GM04504 (cell line): ENCODE results near the gene AAK1.

Experiments used
- DNase-seq: peaks from one replicate; pipeline ENCODE4 v3.0.0-alpha.2; 2012; ENCODE audit warnings: low read depth

Gene AAK1

GRCh38 chr2:69489793-69490192 lies 153.7 kb downstream of the AAK1 start:
- DNase-seq: no peak

GRCh38 chr2:69483696-69484095 lies 159.8 kb downstream of the AAK1 start:
- DNase-seq: no peak

DNA sequence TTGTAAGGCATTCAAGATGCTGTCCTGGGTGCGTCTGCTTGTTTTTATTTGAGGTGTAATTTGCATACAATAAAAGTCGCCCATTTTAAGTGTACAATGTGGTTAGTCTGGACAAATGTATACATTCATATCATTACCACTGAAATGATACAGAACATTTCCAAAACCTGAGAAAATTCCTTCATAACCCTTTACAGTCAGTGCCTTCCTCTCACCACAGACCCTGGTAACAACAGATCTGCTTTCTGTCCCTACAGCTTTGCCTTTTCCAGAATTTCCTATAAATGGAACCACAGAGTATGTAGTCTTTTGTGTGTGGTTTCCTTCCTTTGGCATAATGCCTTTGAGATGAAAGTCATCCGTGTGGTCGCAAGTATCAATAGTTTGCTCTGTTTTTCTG lies 160.5 kb downstream of the AAK1 start:
- DNase-seq: no peak

DNA sequence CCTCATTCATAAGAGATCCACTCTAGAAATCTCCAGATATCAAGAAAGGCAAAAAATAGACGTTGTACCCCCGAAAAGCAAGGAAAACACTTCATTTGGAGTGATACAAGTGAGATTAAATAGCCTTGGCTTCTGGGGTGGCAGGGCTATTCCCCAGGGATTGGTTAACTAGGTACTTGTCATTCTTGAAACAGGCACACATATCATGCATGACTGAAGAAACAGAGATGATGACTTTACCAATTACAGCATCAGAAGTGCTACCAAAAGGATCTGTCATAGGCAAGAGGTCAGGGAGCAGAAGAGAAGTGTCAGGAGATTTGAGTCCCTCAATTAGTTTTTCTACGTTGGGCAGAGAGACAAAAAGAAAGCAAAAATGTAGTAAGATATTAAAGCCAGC lies 161.1 kb downstream of the AAK1 start:
- DNase-seq: no peak

GRCh38 chr2:69481421-69481820 lies 162.1 kb downstream of the AAK1 start:
- DNase-seq: no peak

- no peak for DNase-seq
These were observed 165.9 kb downstream of the AAK1 start for GRCh38 chr2:69477627-69478026.

- DNase-seq: no peak
These were observed 168.9 kb downstream of the AAK1 start for GRCh38 chr2:69474688-69475087.

GRCh38 chr2:69471793-69472192 lies 171.7 kb downstream of the AAK1 start:
- DNase-seq: no peak

DNA sequence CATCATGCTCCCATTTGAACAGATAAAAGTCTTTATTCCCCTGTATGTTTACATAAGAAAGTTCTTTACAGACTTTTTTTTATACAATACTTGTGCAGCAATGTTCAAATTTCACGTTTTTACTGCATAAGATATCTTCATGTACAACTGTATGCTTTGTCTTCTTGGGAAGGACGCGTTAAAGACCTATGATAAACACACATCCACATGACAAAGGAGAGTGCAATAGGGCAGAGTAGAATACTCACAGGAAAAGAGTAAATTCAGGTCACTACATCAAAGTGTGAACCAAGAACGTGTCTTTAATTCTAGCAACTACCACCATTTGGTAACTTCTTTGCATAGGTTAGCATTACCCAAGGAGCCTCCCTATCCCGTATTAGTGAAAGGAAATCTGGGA lies 172.6 kb downstream of the AAK1 start:
- no peak for DNase-seq

DNA sequence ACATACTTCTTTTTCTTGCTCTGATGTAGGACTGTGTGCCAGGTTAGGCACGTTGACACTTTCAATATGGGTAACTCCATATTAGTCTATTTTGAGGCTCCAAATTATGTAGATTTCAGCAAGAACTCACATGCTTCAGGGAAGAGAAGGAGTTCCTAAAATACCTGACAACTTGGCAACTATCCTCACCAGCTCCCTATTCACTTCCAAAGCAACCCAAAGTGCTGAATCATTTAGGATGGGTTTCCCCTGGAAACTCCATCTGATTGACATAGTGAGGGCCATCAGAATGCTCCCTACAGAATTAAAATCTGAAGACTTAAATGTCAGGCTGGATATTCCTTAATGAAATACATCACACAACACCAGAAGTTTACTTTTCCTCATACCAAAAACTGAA lies 173.8 kb downstream of the AAK1 start:
- DNase-seq: no peak

- DNase-seq: no peak
These were observed 174.2 kb downstream of the AAK1 start for GRCh38 chr2:69469375-69469774.

DNA sequence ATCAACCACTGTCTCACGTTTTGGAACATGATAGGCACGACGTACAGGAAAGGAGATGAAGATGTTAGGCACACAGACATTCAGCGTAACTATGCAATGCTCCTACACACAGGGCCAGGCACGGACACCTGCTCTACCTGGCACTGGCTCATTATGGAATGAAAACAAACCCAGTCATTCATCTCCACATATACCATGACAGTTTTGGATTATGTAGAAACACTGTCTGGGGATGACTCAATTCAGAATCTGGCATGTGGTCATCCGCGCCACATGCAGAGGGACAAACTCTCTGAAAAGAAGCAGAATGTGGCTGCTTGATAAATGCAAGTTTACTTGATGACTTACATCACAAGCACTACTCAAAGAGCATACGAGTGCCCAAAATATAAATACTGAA lies 176.8 kb downstream of the AAK1 start:
- no peak for DNase-seq

- DNase-seq: no peak
These were observed 177.8 kb downstream of the AAK1 start for GRCh38 chr2:69465513-69466456.

GRCh38 chr2:69464575-69464974 lies 179.0 kb downstream of the AAK1 start:
- no peak for DNase-seq

DNA sequence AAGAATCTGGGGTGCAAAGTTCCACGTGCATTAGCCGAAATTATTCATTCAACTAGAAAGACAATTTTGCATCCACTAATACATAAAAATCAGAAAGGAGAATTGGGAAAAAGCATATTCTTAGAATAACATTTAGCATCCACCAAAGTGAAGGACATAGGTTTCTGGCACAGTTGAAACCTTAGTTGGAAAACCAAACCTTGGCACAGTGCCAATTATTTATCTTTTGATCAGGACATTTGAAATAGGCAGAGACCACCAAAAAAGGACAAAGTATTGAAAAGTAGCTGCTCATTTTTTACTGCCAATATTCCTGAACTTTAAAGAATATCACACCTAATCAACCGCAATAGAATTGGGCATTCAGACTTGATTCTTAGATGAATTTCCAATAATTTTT lies 180.8 kb downstream of the AAK1 start:
- DNase-seq: no peak

DNA sequence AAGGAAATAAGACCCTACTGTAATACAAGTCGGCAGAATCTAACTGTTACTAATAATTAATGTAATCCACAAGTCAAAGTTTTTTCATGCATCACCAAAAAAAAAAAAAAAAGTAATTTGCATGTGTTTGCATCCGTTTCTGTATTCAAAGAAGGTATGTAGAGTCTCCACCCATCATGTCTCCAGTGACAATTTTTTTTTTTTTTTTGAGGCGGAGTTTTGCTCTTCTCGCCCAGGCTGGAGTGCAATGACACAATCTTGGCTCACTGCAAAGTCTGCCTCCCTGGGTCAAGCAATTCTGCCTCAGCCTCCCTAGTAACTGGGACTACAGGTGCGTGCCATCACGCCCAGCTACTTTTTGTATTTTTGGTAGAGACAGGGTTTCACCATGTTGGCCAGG lies 182.1 kb downstream of the AAK1 start:
- no peak for DNase-seq

DNA sequence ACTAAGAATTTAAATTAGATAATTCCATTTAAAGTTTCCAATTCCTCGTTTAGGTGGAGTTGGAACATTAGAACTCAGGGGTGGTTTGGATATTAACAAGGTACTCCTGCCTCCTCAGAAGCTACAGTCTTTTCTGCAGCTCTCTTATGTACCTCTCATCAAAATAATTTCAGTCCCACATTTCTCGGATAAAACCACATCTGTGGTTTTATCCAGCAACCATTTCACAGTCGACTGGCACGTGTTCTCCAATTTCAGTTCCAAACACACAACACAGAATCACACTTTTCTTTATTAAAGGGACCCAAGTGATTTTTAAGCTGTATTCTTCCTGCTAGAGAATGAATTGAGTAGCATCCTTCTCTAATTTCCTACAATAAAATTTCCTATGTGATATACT lies 183.6 kb downstream of the AAK1 start:
- no peak for DNase-seq

GRCh38 chr2:69456950-69457445 lies 186.5 kb downstream of the AAK1 start:
- no peak for DNase-seq

DNA sequence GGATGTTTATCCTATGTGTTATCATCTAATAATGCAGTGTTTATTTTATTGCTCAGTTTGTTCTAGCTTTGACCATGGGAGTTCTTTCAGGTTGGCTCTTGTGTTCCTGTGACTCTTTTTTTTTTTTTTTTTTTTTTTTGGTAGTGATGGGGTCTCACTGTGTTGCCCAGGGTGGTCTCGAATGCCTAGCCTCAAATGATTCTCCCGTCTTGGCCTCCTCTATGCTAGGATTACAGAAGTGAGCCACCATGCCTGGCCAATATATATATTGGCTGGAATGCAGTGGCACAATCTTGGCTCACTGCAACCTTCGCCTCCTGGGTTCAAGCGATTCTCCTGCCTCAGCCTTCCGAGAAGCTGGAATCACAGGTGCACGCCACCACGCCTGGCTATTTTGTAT lies 187.4 kb downstream of the AAK1 start:
- DNase-seq: no peak

GRCh38 chr2:69454976-69455375 lies 188.6 kb downstream of the AAK1 start:
- DNase-seq: no peak

DNA sequence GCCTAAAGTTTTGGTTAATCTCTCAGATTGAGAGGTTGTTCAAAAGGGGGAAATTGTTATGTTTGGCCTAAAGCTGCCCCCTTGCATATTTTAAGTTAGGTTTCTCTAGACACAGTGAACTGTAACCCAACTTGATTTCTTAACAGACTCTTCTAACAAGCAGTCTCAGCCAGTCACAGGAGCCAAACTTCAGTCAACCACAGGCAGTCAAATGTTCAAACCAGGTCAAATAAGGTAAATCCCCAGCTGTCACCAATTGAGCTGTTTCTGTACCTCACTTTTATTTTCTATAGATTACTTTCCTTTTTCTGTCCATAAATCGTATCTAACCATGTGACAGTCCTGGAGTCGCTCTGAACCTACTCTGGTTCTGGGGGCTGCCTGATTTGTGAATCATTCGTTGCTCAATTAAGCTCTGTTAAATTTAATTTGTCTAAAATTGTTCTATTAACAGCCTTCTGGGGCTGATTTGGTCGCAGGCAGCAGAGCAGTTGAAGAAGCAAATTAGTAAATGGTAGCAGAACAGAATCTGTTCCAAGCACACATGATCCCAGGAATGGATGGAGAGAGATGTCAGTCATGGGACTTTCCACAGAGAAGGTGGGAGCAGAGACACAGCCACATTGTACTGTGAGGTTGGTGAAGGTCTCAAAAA lies 189.9 kb downstream of the AAK1 start:
- no peak for DNase-seq

DNA sequence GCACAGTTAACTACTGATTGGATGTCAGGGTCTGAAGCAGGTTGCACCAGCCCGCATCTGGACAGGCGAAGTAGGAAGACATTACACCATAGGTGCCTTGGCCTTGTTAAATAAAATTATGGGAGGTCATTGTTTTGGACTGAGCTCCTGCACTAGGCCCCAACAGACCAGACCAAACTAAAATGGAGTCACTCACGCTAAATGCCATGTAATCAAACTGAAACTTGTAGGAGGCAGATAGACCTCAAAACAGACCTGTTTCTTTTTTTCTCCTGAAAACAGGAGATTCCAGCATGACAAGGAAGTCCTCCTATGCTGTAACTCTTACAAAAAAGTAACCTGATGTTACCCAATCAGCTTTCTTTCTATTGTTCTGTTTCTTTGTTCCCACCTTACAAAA lies 190.9 kb downstream of the AAK1 start:
- DNase-seq: no peak

GRCh38 chr2:69450735-69451416 lies 192.7 kb downstream of the AAK1 start:
- no peak for DNase-seq
